Smooth muscle cell of the brain vasculature (primary cell): ENCODE data around the gene PLCG1.
A peak's percentile ranks its signal among the peaks of the same experiment; 100 is the strongest.
"Not testable (repeated sequence)": the region's sequence is repeated elsewhere in the genome, so short reads cannot be mapped to it uniquely, and the experiment has no call there.

Experiments
- DNase-seq: peaks from one replicate; pipeline ENCODE4 v3.0.0-alpha.2; 2012; ENCODE audit warnings: low read depth, low spot score

PLCG1 gene

GRCh38 chr20:41124451-41125094 is 12.8 kb upstream of the PLCG1 start:
- no peak for DNase-seq

- no peak for DNase-seq
Measured at GRCh38 chr20:41125530-41126457, 11.5 kb upstream of the PLCG1 start.

GRCh38 chr20:41126719-41127118 is 10.6 kb upstream of the PLCG1 start:
- no peak for DNase-seq

GRCh38 chr20:41128317-41128716 is 9.0 kb upstream of the PLCG1 start:
- DNase-seq = not testable (repeated sequence)

GRCh38 chr20:41131594-41132387 is 5.6 kb upstream of the PLCG1 start:
- no peak for DNase-seq

GRCh38 chr20:41132388-41132775 is 5.0 kb upstream of the PLCG1 start:
- DNase-seq = not testable (repeated sequence)

GRCh38 chr20:41133709-41134361 is 3.5 kb upstream of the PLCG1 start:
- no peak for DNase-seq

GRCh38 chr20:41134362-41135186 is 2.8 kb upstream of the PLCG1 start:
- no peak for DNase-seq

- DNase-seq = no peak
Measured at GRCh38 chr20:41135187-41135887, 2.0 kb upstream of the PLCG1 start.

GRCh38 chr20:41135888-41136679 is 1.3 kb upstream of the PLCG1 start:
- DNase-seq = no peak

GRCh38 chr20:41137614-41138474 is 501 bp downstream of the PLCG1 start:
- DNase-seq = peak; percentile 32

- DNase-seq = no peak
Measured at GRCh38 chr20:41138475-41139226, 1.3 kb downstream of the PLCG1 start.

- no peak for DNase-seq
Measured at GRCh38 chr20:41139227-41140093, 2.1 kb downstream of the PLCG1 start.

- no peak for DNase-seq
Measured at GRCh38 chr20:41140226-41141133, 3.1 kb downstream of the PLCG1 start.

- DNase-seq = peak; percentile 40
Measured at GRCh38 chr20:41141153-41141815, 3.9 kb downstream of the PLCG1 start.
